HG03139 (cell line): ENCODE measurements around the gene ELSPBP1.
"Not testable (repeated sequence)": the region's sequence is repeated elsewhere in the genome, so short reads cannot be mapped to it uniquely, and the experiment has no call there.

ENCODE experiments used
- ATAC-seq: cut with Tn5 transposase; IDR thresholded peaks from one replicate; pipeline ENCODE4 v1.9.1; 2021; ENCODE audit not compliant: unreplicated experiment

The ELSPBP1 gene

DNA sequence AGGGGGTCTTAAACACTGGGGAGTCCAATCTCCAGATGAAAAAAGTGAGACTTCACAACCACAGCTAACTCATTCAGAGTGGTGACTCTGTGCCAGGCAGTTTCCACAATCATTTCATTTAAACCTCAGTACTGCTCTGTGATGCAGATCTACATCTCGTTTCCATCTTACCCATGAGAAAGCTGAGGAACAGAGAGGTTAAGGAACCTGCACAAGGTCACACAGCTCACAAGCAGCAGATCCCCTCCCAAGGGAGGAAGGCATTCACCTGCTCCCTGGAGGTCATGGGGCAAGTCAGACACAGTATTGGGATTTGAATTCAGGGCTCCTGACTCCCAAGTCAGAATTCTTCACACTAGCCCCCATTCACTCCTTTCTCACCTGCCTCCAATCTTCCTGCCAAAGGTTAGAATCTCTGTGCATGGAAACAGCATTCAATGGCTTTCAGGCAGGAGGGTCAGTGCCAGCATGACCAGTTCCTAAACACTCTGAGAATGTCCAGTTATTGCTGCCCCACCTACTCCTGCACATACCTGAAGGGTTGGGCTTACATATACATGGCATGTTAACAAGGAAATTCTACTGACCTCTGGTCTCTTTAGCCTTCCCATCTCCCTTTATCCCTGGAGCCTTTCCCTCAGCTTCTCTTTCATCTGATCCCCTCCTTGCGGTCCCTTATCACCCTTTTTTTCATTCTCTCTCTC, 47.6 kb downstream of the ELSPBP1 start:
- no peak for ATAC-seq

DNA sequence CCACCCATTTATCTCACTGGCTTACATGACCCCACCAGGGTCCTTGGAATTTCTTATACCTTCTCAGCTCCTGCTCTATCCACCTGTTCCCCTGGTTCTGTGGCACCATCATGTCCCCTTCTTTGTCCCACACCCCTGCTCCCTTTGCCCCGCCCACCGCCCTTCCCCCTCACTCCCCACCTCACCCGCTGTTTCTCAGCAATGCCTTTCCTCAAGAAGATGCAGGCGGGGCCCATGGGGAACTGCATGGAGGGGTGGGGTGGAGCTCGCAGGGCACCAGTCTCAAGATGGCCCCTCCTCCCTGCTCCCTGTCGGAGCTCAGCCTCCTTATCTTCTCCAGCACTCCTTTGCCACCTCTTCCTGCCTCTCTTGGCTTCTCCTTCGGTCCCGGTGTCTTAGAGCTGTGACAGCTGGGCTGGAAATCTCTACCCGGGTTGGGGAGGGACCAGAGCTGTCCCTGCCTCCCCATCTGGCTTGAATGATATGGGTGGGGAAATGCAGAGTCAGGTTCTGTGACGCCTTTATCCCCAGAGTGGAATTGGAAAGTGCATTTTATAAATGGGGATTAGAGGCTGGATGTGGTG, 49.3 kb downstream of the ELSPBP1 start, which contains the start of gene CABP5:
Gene CABP5, minus strand, starts transcription at position 405 of the 584 bp plus-strand sequence. Its CDS starts 157 bp downstream, at position 248.
- ATAC-seq: no peak

DNA sequence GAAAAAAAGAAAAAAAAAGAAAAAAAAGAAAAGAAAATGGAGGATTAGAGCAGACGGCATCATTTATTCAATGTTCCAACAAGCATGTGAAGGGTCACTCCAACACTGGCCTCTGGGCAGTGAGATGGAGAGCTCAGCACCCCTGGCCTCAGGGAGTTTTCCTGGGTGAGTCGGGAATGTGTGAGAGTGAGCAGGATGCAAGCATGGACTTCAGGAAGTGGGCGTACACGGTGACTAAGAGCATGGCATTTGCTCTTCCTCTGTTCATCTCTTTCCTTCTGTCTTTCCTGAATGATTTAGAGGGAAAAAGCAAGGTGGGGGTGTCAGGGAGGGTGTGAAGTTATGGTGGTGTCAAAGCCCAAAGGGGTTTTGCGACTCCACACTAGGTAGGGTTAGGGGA, 50.1 kb downstream of the ELSPBP1 start:
- no peak for ATAC-seq

DNA sequence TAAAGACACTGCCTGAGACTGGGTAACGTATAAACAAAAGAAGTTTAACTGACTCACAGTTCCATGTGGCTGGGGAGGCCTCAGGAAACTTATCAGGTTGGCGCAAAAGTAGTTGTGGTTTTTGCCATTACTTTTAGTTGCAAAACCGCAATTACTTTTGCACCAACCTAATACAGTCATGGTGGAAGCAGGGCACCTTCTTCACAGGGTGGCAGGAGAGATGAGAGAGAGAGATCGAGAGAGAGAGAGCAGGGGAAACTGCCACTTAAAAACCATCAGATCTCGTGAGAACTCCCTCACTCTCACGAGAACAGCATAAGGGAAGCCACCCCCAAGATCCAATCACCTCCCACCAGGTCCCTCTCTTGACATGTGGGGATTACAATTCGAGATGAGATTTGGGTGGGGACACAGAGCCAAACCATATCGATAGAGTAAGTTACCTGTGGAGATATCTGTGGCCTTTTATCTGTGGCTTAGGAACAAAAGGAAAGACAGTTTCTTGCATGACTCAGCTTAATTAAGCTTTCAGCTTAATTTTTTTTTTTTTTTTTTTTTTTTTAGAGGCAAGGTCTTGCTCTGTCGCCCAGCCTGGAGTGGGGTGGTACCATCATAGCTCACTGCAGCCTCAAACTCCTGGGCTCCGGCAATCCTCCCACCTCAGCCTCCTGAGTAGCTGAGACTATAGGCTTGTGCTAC, 57.1 kb downstream of the ELSPBP1 start:
- ATAC-seq: no peak

DNA sequence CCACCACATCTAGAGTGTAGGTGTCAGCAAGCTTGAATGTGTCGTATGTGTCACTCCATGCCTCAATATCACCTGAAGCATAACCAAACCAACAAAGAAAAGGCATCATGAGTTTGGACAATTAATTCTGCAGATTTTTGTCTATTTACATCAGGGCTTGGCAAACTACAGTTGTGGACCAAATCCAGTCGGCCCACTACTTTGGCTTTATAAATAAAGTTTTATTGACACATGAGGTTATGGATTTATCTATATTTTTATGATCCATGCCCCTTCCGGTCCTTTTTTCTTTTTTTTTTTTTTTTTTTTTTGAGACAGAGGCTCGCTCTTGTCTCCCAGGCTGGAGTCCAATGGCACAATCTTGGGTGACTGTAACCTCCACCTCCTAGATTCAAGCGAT, 58.6 kb downstream of the ELSPBP1 start:
- ATAC-seq: no peak

DNA sequence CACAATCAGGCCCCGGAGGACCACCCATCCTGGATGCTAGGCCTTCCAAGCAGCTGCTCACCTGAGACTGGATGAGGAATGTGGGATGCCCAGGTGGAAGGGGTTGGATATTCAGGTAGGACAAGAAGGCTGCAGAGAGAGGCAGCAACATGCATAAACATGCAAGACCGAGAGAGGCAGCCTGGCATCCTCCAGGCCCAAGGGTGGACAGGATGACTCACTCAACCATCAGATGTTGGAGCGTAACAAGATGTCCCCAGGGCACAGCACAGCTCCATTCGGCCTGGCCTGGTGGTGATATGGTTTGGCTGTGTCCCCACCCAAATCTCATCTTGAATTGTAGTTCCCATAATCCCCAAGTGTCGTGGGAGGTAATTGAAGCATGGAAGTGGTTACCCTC, 59.4 kb downstream of the ELSPBP1 start:
- no peak for ATAC-seq

DNA sequence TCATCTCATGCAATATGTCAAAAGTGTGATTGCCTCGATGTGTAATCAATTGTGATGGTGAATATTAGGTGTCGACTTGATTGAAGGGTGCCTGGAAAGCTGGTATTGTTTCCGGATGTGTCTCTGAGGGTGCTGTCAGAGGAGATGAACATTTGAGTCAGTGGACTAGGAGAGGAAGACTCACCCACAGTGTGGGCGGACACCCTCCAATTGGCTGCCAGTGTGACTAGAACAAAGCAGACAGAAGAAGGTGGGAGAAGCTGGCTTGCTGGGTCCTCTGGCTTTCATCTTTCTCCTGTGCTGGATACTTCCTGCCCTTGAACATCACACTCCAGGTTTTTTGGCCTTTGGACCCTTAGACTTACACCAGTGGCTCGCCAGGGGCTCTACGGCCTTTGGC, 64.9 kb downstream of the ELSPBP1 start:
- no peak for ATAC-seq

DNA sequence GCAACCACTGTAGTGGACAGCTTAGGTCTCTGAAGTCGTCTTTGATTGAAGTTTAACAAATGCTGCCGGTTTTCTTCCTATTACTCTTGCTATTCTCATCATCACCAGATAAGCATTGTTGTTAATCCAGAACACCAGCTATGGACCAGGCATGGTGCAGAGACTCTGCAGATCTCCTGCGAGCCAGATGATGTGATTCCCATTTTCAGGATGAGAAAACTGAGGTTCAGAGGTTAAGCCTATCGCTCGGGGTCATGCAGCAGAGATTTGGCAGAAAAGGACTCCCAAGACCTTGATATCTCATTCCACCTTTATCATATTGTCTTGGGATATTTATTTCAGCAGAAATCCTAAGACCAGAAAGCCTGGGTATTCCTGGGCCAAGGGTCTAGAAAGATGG, 65.9 kb downstream of the ELSPBP1 start:
- no peak for ATAC-seq

DNA sequence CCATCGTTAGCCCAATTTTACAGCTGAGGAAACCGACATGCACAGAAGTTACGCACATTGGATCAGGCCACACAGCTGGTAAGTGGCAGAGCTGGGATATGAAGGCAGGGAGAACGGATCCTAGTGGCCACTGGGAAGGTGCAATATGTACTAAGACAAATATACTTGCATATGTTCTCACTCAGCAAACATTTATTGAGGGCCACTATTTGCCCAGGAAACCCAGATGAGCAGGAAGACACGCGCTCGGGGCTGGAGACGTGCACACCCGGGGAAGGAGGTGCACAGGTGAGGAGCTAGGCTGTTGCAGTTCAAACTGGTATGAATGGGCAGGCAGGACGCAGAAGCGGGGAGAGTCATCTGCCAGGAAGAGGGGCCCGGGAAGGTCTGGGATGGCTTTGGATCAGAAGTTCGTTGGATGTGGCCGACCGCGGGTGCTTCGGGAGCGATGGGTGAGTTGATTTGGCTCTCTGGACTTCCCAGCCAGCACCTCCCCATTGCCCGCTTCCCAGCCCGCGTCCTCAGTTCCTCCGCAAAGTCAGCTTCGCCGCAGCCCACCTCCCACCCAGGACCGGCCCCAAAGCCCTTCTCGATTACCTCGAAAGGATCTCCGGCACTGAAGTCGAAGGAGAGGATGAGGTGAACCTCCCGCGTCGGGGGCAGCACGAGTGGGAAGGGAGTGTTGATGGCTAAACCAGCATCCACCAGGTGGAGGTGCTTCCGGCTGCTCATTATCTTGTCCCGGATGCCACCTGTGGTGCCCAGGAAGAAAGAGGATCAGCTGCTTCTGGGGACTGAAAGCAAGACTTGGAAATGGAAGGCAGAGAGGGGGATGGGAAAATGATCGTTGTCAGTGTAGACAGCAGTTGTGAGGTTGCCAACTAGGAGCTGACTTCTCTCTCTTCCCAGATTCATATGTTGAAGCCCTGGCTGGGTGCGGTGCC, 67.2 kb downstream of the ELSPBP1 start:
- no peak for ATAC-seq

DNA sequence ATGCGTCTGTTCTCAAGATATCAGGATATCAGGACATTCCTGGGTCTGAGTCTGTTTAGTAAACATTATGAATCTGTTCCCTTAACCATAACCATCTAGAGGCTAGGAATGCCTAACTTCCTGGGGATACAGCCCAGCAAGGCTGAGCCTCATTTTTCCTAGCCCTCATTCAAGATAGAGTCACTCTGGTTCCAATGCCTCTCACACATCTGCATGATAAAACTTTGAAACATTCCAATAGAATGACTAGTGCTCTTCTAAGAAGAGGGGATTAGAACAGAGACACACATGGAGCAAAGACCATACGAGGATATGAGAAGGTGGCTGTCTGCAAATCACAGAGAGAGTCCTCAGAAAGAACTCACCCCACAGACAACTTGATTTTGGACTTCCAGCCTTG, 70.1 kb downstream of the ELSPBP1 start:
- ATAC-seq: no peak

DNA sequence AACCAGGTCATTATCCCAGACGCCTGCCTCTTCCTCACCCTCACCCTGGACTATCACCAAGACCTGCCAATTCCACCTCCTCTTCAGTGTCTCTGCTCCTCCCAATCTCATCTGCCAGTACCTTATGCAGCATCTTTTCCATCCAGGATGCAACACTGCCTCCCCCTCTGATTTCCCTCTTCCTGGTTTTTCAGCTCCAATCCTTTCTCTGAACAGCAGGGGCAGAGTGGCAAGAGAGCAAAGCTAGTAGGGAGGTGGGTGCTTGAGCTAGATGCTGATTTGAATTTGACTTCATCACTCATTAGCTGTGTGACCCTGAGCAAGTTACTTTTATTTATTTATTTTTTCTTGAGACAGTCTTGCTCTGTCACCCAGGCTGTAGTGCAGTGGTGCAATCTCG, 75.0 kb downstream of the ELSPBP1 start:
- ATAC-seq: no peak

DNA sequence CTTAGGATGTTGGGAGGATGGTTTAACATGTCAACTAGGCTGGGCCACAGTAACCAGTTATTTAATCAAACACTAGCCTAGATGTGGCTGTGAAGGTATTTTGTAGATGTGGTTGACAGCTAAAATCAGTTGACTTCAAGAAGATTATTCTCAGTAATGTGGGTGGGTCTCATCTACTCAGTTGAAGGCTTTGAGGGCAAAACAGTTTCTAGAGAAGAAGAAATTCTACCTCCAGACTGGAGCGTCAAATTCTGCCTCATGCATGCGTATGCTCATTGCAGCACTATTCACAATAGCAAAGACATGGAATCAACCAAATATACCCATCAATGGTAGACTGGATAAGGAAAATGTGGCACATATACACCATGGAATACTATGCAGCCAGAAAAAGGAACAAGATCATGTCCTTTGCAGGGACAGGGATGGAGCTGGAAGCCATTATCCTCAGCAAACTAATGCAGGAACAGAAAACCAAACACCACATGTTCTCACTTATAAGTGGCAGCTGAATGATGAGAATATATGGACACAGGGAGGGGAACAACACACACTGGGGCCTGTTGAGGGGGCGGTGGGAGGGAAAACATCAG, 75.8 kb downstream of the ELSPBP1 start:
- ATAC-seq: not testable (repeated sequence)
